Sigmoid colon (tissue), 4 donors: ENCODE results near the gene PAPPA.

ENCODE experiments used
- CTCF ChIP-seq, 4 experiments: fragments of 450-650 bp in 3 of 4; fragments of 200-600 bp in 1 of 4; IDR thresholded peaks; one replicate each; pipeline ENCODE4 v1.5.1; 2016 to 2019; ENCODE audit warnings: antibody characterized with exemption in 4 of 4, mild to moderate bottlenecking in 3 of 4, moderate library complexity in 2 of 4
- EP300 ChIP-seq, 4 donors: sonication (generic); formaldehyde crosslinking; IDR thresholded peaks; one replicate each; pipeline ENCODE4 v1.6.1; 2017; ENCODE audit warnings: antibody characterized with exemption in 4 of 4
- POLR2A ChIP-seq, 2 donors: fragments of 450-650 bp; IDR thresholded peaks; one replicate each; pipeline ENCODE4 v1.6.1; 2016; ENCODE audit warnings: antibody characterized with exemption in 2 of 2, mild to moderate bottlenecking in 2 of 2, moderate library complexity in 2 of 2
- POLR2AphosphoS5 ChIP-seq, 4 donors: sonication (generic); formaldehyde crosslinking; IDR thresholded peaks; one replicate each; pipeline ENCODE4 v1.6.1; 2017; ENCODE audit warnings: antibody characterized with exemption in 4 of 4

GRCh38 chr9:116316246-116316645 is 162.7 kb downstream of the PAPPA start:
- no peak for TF ChIP-seq POLR2A (IDR thresholded peaks at IDR 0.05)
- TF ChIP-seq CTCF (IDR thresholded peaks at IDR 0.05): no peak
- no peak for TF ChIP-seq EP300 (IDR thresholded peaks at IDR 0.05)
- no peak for TF ChIP-seq POLR2AphosphoS5 (IDR thresholded peaks at IDR 0.05)
